ENCODE data around the gene TMEM161B. TPM values are rescaled to one million over a fixed set of nuclear protein-coding genes. Genes with fewer than 3 reads are reported as not detected.

The TMEM161B gene
- total RNA-seq, 4 donors from 2014 or later: 9.6 to 13.1 (median 11.0) TPM

DNA sequence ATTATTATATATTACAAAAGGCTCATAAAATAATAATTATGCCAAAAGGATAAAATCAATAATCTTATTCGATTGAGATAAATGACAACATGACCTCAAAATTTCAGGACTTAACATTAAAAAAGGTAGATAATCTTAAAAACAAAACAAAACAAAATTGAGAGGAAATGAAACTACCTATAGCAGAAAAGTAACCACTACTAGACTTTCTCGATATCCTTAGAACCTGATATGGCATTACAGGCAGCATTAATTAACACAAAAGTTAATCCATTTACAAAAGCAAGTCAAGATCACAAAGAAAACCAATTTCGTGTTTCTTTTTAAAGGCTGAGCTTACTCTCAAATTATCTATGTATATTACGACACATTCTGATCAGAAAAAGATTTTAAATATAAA is 29.9 kb downstream of the TMEM161B start:
- ATAC-seq (ENCODE audit: low FRiP score) (no peak), DNase-seq (ENCODE audit: low spot score) (no peak)
- TF ChIP-seq, protein P1, sequence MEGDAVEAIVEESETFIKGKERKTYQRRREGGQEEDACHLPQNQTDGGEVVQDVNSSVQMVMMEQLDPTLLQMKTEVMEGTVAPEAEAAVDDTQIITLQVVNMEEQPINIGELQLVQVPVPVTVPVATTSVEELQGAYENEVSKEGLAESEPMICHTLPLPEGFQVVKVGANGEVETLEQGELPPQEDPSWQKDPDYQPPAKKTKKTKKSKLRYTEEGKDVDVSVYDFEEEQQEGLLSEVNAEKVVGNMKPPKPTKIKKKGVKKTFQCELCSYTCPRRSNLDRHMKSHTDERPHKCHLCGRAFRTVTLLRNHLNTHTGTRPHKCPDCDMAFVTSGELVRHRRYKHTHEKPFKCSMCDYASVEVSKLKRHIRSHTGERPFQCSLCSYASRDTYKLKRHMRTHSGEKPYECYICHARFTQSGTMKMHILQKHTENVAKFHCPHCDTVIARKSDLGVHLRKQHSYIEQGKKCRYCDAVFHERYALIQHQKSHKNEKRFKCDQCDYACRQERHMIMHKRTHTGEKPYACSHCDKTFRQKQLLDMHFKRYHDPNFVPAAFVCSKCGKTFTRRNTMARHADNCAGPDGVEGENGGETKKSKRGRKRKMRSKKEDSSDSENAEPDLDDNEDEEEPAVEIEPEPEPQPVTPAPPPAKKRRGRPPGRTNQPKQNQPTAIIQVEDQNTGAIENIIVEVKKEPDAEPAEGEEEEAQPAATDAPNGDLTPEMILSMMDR (IDR thresholded peaks at IDR 0.05): no peak

- TF ChIP-seq, protein P1 (IDR thresholded peaks at IDR 0.05): no peak
- DNase-seq (ENCODE audit: low spot score) (no peak), ATAC-seq (ENCODE audit: low FRiP score) (no peak)
These were observed 31.6 kb downstream of the TMEM161B start for GRCh38 chr5:88236866-88237642.

DNA sequence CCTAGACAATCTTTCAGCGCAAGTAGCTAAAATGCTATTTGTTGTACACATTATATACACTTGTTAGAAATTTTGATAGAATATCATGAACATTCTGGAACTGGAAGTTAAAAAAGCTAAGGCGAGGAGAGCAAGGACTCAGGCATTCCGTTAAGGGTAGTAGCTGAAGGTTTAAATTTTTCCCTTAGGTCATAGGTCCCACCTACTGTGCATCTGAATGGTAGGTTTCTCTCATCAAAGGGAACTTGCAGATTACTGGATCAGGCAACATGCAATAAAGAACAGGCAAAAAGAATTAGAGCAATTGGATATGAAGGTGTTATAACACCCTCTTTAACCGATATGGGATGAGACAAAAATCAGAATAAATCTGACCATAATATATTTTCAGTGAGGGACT is 32.8 kb downstream of the TMEM161B start:
- DNase-seq (ENCODE audit: low spot score) (no peak), ATAC-seq (ENCODE audit: low FRiP score) (no peak)
- TF ChIP-seq, protein P1 (IDR thresholded peaks at IDR 0.05): no peak

DNA sequence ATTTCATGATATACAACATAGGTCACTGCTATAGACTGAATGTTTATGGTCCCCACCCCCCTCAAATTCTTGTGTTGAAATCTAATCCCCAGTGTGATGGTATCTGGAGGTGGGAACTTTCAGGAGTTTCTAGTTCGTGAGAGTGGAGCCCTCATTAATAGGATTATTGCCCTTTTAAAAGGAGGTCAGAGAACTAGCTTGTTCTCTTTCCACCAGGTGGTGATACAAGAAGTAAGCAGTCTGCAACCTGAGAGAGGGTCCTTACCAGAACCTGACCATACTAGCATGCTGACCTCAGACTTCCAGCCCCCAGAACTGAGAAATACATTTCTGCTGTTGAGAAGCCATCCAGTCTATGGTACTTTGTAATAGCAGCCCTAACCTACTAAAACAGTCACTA is 33.3 kb downstream of the TMEM161B start:
- DNase-seq (ENCODE audit: low spot score) (no peak), ATAC-seq (ENCODE audit: low FRiP score) (no peak)
- TF ChIP-seq, protein P1 (IDR thresholded peaks at IDR 0.05): no peak

DNA sequence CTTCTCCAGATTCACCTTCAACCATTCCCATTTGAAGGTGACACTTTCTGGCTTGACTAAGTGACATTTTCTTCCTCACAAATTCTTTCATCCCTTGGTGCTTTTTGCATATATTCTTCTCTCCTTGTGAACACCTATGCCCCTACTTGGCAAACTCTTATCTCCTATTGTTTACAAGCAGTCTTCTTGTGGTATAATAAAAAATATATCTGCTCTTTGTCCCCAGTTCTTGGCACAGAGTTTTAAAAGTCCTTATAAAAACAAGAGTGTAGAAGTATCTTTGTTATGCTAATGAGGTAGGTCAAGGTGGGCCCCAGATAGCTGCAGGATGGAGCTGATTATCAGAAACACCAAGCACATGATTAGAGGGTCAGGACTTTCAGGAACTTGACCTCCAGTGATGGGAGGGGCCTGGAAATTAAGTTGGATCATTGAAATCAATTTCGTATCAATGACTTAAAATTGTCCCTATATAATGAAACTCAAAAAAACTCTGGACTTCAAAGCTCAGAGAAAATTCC is 38.0 kb downstream of the TMEM161B start:
- DNase-seq (ENCODE audit: low spot score): no peak
- ATAC-seq (ENCODE audit: low FRiP score): no peak
- TF ChIP-seq, protein P1 (IDR thresholded peaks at IDR 0.05): no peak

GRCh38 chr5:88226881-88227450 is 41.7 kb downstream of the TMEM161B start:
- TF ChIP-seq, protein P1 (IDR thresholded peaks at IDR 0.05): no peak
- ATAC-seq (ENCODE audit: low FRiP score): no peak
- DNase-seq (ENCODE audit: low spot score): no peak

GRCh38 chr5:88214655-88215054 is 54.0 kb downstream of the TMEM161B start:
- TF ChIP-seq, protein P1 (IDR thresholded peaks at IDR 0.05): no peak
- ATAC-seq (ENCODE audit: low FRiP score): no peak

More at GRCh38 chr5:88214655-88215054, 54.0 kb downstream of the TMEM161B start:
- no peak for DNase-seq (ENCODE audit: low spot score)
